Transverse colon (tissue), 4 donors: ENCODE data around the gene GPR34. TPM values are rescaled to one million over a fixed set of nuclear protein-coding genes. Genes with fewer than 3 reads are reported as not detected.

ENCODE experiments used
- DNase-seq: peaks from one replicate; pipeline ENCODE4 v3.0.0-alpha.2; 2019
- H3K27ac ChIP-seq, 4 donors: fragments of 200-600 bp; sonication (generic); 2 replicates each; pipeline ENCODE4 v1.5.1; 2016 to 2018; ENCODE audit warnings: inconsistent platforms in 4 of 4
- H3K27me3 ChIP-seq: fragments of 200-600 bp; sonication (generic); 2 replicates; pipeline ENCODE4 v1.5.1; 2017; ENCODE audit warnings: inconsistent platforms
- H3K36me3 ChIP-seq, 4 donors: fragments of 200-600 bp; sonication (generic); 2 replicates each; pipeline ENCODE4 v1.5.1; 2017 to 2019; ENCODE audit warnings: inconsistent platforms in 4 of 4
- H3K4me1 ChIP-seq, 4 donors: fragments of 200-600 bp; sonication (generic); 2 replicates each; pipeline ENCODE4 v1.5.1; 2017 to 2020; ENCODE audit warnings: inconsistent platforms in 4 of 4
- H3K4me3 ChIP-seq, 4 donors: fragments of 200-600 bp; sonication (generic); 1 replicate in 1 of 4; 2 replicates in 3 of 4; pipeline versions ENCODE4 v1.5.1 to v1.6.1; 2017 to 2019; ENCODE audit warnings: inconsistent platforms in 4 of 4
- H3K9me3 ChIP-seq, 2 donors: fragments of 200-600 bp; sonication (generic); 2 replicates each; pipeline ENCODE4 v1.5.1; 2017 to 2019; ENCODE audit warnings: inconsistent platforms in 2 of 2
- EP300 ChIP-seq: sonication (generic); formaldehyde crosslinking; IDR thresholded peaks from one replicate; pipeline ENCODE4 v1.6.1; 2017; ENCODE audit warnings: antibody characterized with exemption, low read depth
- POLR2A ChIP-seq: fragments of 450-650 bp; IDR thresholded peaks from one replicate; pipeline ENCODE4 v1.6.1; 2016; ENCODE audit warnings: antibody characterized with exemption, mild to moderate bottlenecking, moderate library complexity
- POLR2AphosphoS5 ChIP-seq, 3 donors: sonication (generic); formaldehyde crosslinking; IDR thresholded peaks; one replicate each; pipeline ENCODE4 v1.6.1; 2016; ENCODE audit warnings: antibody characterized with exemption in 3 of 3
- WGBS, 2 donors: methylation state at CpG; one replicate each; pipeline ENCODE4 v1.1.5; 2018; ENCODE audit warnings: low coverage in 1 of 2; 5-methylcytosine and 5-hydroxymethylcytosine counted together
- in situ Hi-C, 4 donors: fragments of 200-750 bp; cut with MboI; loops; one replicate each; pipeline versions ENCODE4 v1.15.0 to v1.15.1; 2017; ENCODE audit warnings: low sequenced_read_pairs in 3 of 4, low pct_ligation_motif_present in 1 of 4, low pct_unique_long_range_greater_than_20kb in 1 of 4
- intact Hi-C: fragments of 100-400 bp; cut with DNase I; formaldehyde crosslinking; loops from one replicate; pipeline ENCODE4 v1.15.1; 2023; ENCODE audit warnings: low total_unique reads
- total RNA-seq, 4 donors: library from RNA; depleted of rRNA; stranded (reverse); fragments of >200 nt; gene quantifications; one replicate each; pipeline ENCODE4 v1.1.0, GENCODE V29; 2016
- TF ChIP-seq, protein P1 (sequence below), 5 experiments: fragments of 200-600 bp in 3 of 5; fragments of 450-650 bp in 2 of 5; sonication (generic) in 3 of 5; IDR thresholded peaks; 1 replicate in 2 of 5; 2 replicates in 3 of 5; pipeline ENCODE4 v1.5.1; 2016 to 2017; ENCODE audit warnings: antibody characterized with exemption in 5 of 5, inconsistent platforms in 3 of 5, mild to moderate bottlenecking in 2 of 5, moderate library complexity in 1 of 5

The GPR34 gene
- total RNA-seq, 4 donors from 2014 or later: 1.00 to 6.7 (median 4.3) TPM

DNA sequence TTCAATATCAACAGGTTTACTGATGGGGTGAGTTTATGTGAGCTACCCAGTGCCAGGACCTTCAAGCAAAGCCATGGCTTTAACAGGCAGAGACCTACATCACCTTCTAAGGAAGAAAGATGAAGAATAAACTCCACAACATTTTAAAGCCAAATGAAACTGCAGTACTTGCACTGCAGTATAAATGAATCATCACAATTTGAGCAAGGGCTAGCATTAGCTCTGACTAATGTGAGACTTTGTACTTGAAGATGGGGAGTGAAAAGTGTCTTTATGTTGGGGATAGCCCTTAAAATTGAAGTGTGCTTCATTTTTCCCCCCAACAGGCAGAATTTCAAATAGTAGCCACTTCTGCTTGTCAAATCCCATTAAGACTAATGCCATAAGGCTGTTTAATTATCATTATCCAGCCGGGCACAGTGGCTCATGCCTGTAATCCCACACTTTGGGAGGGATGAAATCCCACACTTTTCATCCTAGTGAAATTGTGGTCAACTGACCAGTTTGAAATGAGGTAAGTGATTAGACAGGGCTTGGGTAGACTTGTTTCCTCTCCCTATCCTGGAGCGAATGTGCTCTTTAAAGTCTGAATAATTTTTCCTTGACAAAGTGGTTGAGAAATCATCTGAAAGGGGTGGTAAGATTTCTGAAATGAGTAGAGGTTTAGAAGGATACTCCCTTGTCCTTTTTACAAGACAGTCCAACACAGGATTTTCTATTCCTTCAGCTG is 27.2 kb upstream of the GPR34 start:
- H3K4me3 ChIP-seq: no peak overlapping the region
- no peaks in the 10 kb centered on the region for H3K9me3 ChIP-seq
- intact Hi-C loops: no loop called here
- H3K36me3 ChIP-seq: no peaks in the 10 kb centered on the region
- in situ Hi-C loops: no loop called here
- no peak overlapping the region for H3K27ac ChIP-seq
- no peaks in the 10 kb centered on the region for H3K27me3 ChIP-seq
- 81% methylated on average over 2 of the region's 2 CpGs; no CpG with 5 or more reads in 1 of the 2 donors for WGBS, 2 donors
- no peaks in the 10 kb centered on the region for H3K4me1 ChIP-seq
- no peak for DNase-seq
- TF ChIP-seq, protein P1, sequence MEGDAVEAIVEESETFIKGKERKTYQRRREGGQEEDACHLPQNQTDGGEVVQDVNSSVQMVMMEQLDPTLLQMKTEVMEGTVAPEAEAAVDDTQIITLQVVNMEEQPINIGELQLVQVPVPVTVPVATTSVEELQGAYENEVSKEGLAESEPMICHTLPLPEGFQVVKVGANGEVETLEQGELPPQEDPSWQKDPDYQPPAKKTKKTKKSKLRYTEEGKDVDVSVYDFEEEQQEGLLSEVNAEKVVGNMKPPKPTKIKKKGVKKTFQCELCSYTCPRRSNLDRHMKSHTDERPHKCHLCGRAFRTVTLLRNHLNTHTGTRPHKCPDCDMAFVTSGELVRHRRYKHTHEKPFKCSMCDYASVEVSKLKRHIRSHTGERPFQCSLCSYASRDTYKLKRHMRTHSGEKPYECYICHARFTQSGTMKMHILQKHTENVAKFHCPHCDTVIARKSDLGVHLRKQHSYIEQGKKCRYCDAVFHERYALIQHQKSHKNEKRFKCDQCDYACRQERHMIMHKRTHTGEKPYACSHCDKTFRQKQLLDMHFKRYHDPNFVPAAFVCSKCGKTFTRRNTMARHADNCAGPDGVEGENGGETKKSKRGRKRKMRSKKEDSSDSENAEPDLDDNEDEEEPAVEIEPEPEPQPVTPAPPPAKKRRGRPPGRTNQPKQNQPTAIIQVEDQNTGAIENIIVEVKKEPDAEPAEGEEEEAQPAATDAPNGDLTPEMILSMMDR (IDR thresholded peaks at IDR 0.05): no peak

DNA sequence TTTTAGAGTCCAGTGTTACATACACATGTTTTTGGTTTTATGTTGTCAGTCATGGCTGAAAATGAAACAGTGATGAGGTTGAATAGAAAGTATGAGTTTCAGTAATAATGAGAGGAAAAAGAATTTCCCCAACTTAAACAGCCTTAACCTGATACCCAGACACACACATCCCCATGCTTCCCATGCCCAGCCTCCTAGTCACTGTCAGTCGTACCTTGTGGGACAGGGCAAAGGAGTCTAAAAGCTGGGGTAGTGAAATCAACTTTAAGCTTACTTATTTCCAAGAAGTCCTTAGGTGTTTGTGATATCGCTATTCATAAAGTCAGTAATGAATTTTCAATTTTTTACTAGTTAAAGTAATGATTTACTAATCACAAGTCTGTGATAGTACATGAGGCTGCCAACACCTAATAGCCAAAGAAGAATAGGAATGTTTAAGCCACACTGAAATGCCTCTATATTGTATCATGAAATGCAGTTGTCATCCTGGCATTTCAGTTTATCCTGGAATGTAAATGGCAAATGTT is 24.3 kb upstream of the GPR34 start:
- Histone ChIP-seq H3K4me3 (no peak overlapping the region), H3K27ac (no peak overlapping the region), H3K36me3 (no peaks in the 10 kb centered on the region), H3K9me3 (no peaks in the 10 kb centered on the region), H3K4me1 (no peaks in the 10 kb centered on the region), H3K27me3 (no peaks in the 10 kb centered on the region)
- TF ChIP-seq, protein P1 (IDR thresholded peaks at IDR 0.05): no peak
- no peak for TF ChIP-seq EP300
- no peak for TF ChIP-seq POLR2AphosphoS5 (IDR thresholded peaks at IDR 0.05)
- TF ChIP-seq POLR2A: no peak
- DNase-seq: no peak
- in situ Hi-C loops (no loop called here), intact Hi-C loops (no loop called here)
- 73% methylated on average over 2 of the region's 2 CpGs; no CpG with 5 or more reads in 1 of the 2 donors for WGBS, 2 donors

DNA sequence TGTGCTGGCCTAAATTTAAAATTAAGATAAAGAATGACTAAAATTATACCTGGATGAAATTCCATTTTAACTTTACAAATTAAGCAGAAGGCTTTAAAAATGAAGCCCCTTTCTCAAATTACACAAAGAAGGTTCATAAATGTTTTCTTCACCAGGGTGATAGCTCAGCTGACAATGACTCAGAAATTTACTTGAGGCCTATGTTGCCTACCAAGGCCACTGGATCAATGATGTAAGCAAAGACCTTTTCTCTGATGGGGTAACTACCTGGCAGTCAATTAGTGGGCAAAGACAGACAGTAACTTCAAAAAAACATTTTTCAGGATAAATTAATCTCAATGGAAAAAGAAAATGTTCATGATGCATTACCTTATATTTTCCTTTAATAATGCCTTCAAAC is 23.9 kb upstream of the GPR34 start:
- TF ChIP-seq POLR2A: no peak
- no peak for TF ChIP-seq EP300
- TF ChIP-seq, protein P1 (IDR thresholded peaks at IDR 0.05): no peak
- TF ChIP-seq POLR2AphosphoS5 (IDR thresholded peaks at IDR 0.05): no peak
- Histone ChIP-seq H3K36me3 (no peaks in the 10 kb centered on the region), H3K27me3 (no peaks in the 10 kb centered on the region), H3K4me3 (no peak overlapping the region), H3K4me1 (no peaks in the 10 kb centered on the region), H3K27ac (no peak overlapping the region), H3K9me3 (no peaks in the 10 kb centered on the region)
- in situ Hi-C loops: no loop called here
- intact Hi-C loops: no loop called here
- DNase-seq: no peak

DNA sequence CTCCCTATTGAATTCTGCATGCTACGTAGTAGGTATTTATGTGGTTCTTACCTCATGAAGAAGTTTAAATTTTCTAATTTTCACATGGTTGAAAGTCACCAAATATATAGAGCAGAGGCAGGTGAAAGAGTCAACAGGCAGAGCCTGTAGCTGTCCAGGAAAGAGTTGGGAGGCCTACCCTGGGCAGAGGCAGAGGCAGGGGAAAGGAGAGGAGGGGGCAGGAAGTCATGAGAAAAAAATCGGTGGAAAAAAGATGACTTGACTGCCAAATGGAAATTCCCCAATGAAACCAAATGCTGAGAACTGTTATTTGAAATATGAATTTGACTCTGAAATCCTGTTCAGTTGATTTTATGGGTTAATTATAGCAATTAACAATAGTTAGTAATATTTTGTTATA is 23.1 kb upstream of the GPR34 start:
- Histone ChIP-seq H3K9me3 (no peaks in the 10 kb centered on the region), H3K4me1 (no peaks in the 10 kb centered on the region), H3K36me3 (no peaks in the 10 kb centered on the region), H3K27me3 (no peaks in the 10 kb centered on the region), H3K4me3 (no peak overlapping the region), H3K27ac (no peak overlapping the region)
- no peak for TF ChIP-seq POLR2AphosphoS5 (IDR thresholded peaks at IDR 0.05)
- in situ Hi-C loops (no loop called here), intact Hi-C loops (no loop called here)
- DNase-seq: no peak
- WGBS, 2 donors: 66% methylated on average over 2 of the region's 2 CpGs; no CpG with 5 or more reads in 1 of the 2 donors

DNA sequence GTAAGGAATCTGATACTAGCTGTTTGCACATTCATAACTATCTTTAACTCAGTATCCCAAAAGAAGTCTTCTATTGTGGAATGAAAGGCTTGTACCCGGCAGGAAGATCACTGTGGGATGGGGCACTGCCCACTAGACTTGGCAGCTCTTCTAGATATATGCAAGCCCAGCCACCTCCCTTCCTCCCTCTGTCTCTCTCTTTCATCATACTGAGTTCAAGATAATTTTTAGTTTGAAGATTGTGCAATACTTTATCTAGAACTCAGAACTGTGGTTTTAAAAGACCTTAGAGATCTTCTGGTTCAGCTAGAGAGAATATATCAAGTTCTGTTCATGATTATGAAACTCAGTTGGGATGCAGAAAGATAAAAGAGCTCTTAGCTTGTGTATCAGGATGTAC is 22.5 kb upstream of the GPR34 start:
- 65 to 67% methylated on average over 1 of the region's 1 CpG for WGBS, 2 donors

More for the DNA sequence above, 22.5 kb upstream of the GPR34 start:
- in situ Hi-C loops: no loop called here
- intact Hi-C loops: no loop called here
- H3K27ac ChIP-seq: no peak overlapping the region
- H3K27me3 ChIP-seq: no peaks in the 10 kb centered on the region
- TF ChIP-seq POLR2AphosphoS5 (IDR thresholded peaks at IDR 0.05) (no peak), POLR2A (no peak), EP300 (no peak)
- TF ChIP-seq, protein P1 (IDR thresholded peaks at IDR 0.05): no peak
- H3K36me3 ChIP-seq: no peaks in the 10 kb centered on the region
- no peaks in the 10 kb centered on the region for H3K4me1 ChIP-seq
- no peaks in the 10 kb centered on the region for H3K9me3 ChIP-seq
- H3K4me3 ChIP-seq: no peak overlapping the region
- DNase-seq: no peak
